Stimulated activated CD4-positive, alpha-beta T cell treated with anti-CD3 and anti-CD28 coated beads, Interleukin-4, amount 100 ng/mL, for 4 hours (primary cell): ENCODE results near the gene KIR3DL1.
"Not testable (repeated sequence)": the region's sequence is repeated elsewhere in the genome, so short reads cannot be mapped to it uniquely, and the experiment has no call there.

Experiments used
- DNase-seq, 2 experiments: peaks; one replicate each; pipeline ENCODE4 v3.0.0-alpha.2; 2020

The KIR3DL1 gene

GRCh38 chr19:54817670-54818536, 1.6 kb downstream of the KIR3DL1 start:
- no peak for DNase-seq

- DNase-seq = not testable (repeated sequence)
These were observed 8.1 kb downstream of the KIR3DL1 start for GRCh38 chr19:54824416-54824815.

GRCh38 chr19:54825326-54825725, 9.1 kb downstream of the KIR3DL1 start:
- DNase-seq = not testable (repeated sequence)

GRCh38 chr19:54828064-54828463, 11.8 kb downstream of the KIR3DL1 start:
- not testable (repeated sequence) for DNase-seq

- DNase-seq = not testable (repeated sequence)
These were observed 16.2 kb downstream of the KIR3DL1 start, which contains the start of gene KIR2DS4 for GRCh38 chr19:54832496-54832895. KIR2DS4 (plus strand) TSS chr19:54832676.

- DNase-seq = not testable (repeated sequence)
These were observed 18.9 kb downstream of the KIR3DL1 start for GRCh38 chr19:54835126-54835525.

- DNase-seq = not testable (repeated sequence)
These were observed 21.3 kb downstream of the KIR3DL1 start for GRCh38 chr19:54837522-54837921.

GRCh38 chr19:54843171-54843570, 26.9 kb downstream of the KIR3DL1 start:
- DNase-seq = not testable (repeated sequence)

- not testable (repeated sequence) for DNase-seq
These were observed 33.9 kb downstream of the KIR3DL1 start, which contains the start of gene KIR3DL2 for GRCh38 chr19:54850061-54850640. KIR3DL2 (plus strand) TSS chr19:54850443; CDS start chr19:54850476, 33 bp downstream.

- no peak for DNase-seq
These were observed 34.7 kb downstream of the KIR3DL1 start for GRCh38 chr19:54850930-54851329.

- no peak for DNase-seq
These were observed 35.1 kb downstream of the KIR3DL1 start for GRCh38 chr19:54851353-54851752.

- not testable (repeated sequence) for DNase-seq
These were observed 39.0 kb downstream of the KIR3DL1 start for GRCh38 chr19:54855241-54855640.

GRCh38 chr19:54858476-54858875, 42.2 kb downstream of the KIR3DL1 start:
- not testable (repeated sequence) for DNase-seq

- not testable (repeated sequence) for DNase-seq
These were observed 43.2 kb downstream of the KIR3DL1 start for GRCh38 chr19:54859421-54859820.

- DNase-seq = not testable (repeated sequence)
These were observed 47.2 kb downstream of the KIR3DL1 start for GRCh38 chr19:54863459-54863858.

- DNase-seq = no peak
These were observed 55.4 kb downstream of the KIR3DL1 start for GRCh38 chr19:54871696-54872095.

GRCh38 chr19:54873990-54874389, 57.7 kb downstream of the KIR3DL1 start, which contains the start of gene FCAR:
FCAR (plus strand) TSS chr19:54874235; CDS start chr19:54874290, 55 bp downstream.
- no peak for DNase-seq

GRCh38 chr19:54875506-54875905, 59.2 kb downstream of the KIR3DL1 start:
- DNase-seq = no peak

- DNase-seq = no peak
These were observed 61.2 kb downstream of the KIR3DL1 start for GRCh38 chr19:54877471-54877870.
